Activated naive CD8-positive, alpha-beta T cell treated with anti-CD3 and anti-CD28 coated beads, Interleukin-2, amount 10 ng/mL, durations not matched to agents 7 days and 5 days (primary cell): ENCODE measurements around the gene RCOR2. TPM values are rescaled to one million over a fixed set of nuclear protein-coding genes. Genes with fewer than 3 reads are reported as not detected.

Experiments used
- ATAC-seq: fragments of 150-1000 bp; cut with Tn5 transposase; one replicate; pipeline ENCODE4 v1.10.0; 2021; ENCODE audit warnings: low read depth, moderate library complexity
- POLR2A ChIA-PET: fragments of 350-600 bp; sonication (Branson Sonifier 250); formaldehyde crosslinking; loops from one replicate; lab custom pipeline; 2021; ENCODE audit warnings: antibody characterized with exemption; lab: Charles Lee
- DNase-seq: peaks from one replicate; pipeline ENCODE4 v3.0.0; 2021
- H3K27ac Mint-ChIP-seq: one replicate; pipeline ENCODE4 v1.8.0; 2022; ENCODE audit warnings: mild to moderate bottlenecking, mixed read lengths
- H3K27me3 Mint-ChIP-seq: one replicate; pipeline ENCODE4 v1.8.0; 2022; ENCODE audit warnings: mild to moderate bottlenecking, moderate library complexity, mixed read lengths
- H3K36me3 Mint-ChIP-seq: one replicate; pipeline ENCODE4 v1.8.0; 2021; ENCODE audit warnings: mild to moderate bottlenecking, mixed read lengths
- H3K4me1 Mint-ChIP-seq: one replicate; pipeline ENCODE4 v1.8.0; 2021; ENCODE audit warnings: mixed read lengths
- H3K4me3 Mint-ChIP-seq: one replicate; pipeline ENCODE4 v1.8.0; 2022; ENCODE audit warnings: mild to moderate bottlenecking, moderate library complexity, mixed read lengths
- H3K9me3 Mint-ChIP-seq: one replicate; pipeline ENCODE4 v1.8.0; 2021; ENCODE audit warnings: mixed read lengths
- total RNA-seq, 2 experiments: library from RNA; stranded (reverse); gene quantifications; one replicate each; pipeline ENCODE4 v1.2.3, GENCODE V29; 2021

The RCOR2 gene
- total RNA-seq, 2 experiments from 2014 or later: 0.58 to 0.74 TPM

DNA sequence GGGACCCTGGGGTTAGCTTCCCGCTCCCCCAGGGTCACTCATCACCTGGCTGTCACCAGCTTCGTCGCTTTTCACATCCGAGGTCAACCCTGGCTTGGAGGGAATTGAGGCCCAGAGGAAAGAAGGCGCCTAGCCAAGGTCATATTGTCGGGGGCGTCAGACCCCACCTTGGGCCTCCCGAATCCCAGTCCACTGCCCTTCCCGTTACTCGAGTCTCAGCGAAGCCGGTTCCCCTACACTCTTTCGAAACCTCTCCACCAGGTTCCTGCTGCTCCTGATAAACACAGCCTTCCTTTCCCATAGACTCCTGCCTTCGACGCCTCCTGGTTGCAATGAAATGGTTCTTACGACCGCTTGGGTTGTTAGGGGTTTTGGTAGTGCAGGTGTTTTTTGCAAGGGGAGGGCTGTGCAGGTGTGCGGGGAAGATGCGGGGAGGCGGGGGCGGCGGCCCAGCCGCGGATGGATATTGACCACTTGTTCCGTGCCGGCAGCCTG, 22.5 kb upstream of the RCOR2 start:
- Mint-ChIP-seq H3K4me3 (peak overlapping the region; percentile 90), H3K27me3 (no peaks in the 10 kb centered on the region), H3K36me3 (peaks cover 6% of the 10 kb centered on the region), H3K4me1 (peaks cover 23% of the 10 kb centered on the region), H3K27ac (peak overlapping the region; percentile 88), H3K9me3 (no peaks in the 10 kb centered on the region)
- DNase-seq (no peak), ATAC-seq (no peak)
- POLR2A ChIA-PET: interaction anchor here (1.1 to 1.4 kb wide), 2 partner anchors 35 to 100 kb away, joined by 5 read pairs; partner anchors contain the start of genes COX8A and MARK2

DNA sequence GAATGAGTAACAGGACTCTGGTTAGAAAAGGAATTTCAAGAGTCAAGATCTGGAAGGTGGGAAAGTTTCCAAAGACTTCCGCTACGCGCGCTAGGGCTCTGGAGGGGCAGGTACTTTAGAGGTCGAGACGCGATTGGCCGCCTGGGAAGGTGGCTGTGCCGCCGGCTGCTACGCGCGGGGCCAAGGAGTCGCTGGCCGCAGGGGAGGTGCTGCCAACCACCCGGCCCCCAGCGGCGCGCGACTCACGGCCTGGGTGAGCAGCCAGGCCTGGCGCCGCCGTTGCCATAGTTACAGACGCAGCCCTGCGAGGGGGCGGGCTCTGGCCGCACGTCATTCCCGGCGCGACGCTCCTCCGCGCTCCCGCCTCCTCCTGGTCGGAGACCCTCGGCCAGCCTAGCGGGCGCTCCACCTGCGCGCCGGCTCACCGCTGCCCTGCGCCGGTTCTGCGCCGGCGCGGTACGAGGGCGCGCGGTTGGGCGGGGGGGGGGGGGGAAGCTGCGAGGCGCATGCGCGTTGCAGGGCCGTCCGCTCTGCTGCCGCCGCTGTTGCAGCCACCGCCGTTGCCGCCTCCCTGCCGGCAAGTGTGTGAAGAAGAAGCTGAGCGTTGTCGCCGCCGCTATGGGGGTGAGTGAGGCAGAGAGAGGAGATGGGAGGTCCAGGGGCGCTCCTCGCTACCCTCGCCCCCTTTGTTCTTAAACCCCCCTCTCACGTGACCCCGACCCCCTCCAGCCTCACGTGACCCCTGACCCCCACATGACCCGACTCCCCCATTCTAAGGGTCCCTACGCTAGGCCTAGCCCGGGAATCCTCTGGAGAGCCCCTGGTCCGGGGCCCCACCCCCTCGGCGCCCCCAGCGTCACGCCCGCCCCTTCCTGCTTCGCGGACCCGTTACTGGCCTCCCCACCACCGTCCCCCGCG, 21.8 kb upstream of the RCOR2 start, which contains the start of gene NAA40:
TSS of gene NAA40 (plus strand) at position 524 of the 918 bp plus-strand sequence. CDS start at position 619, 95 bp downstream.
- DNase-seq (peak; percentile 94), ATAC-seq (peak; percentile 93)
- H3K27ac Mint-ChIP-seq: peak within 1 kb of the TSS; percentile 88
- H3K27me3 Mint-ChIP-seq: no peaks in the 10 kb centered on the region
- POLR2A ChIA-PET: interaction anchor here (0.6 to 1.4 kb wide), 3 partner anchors 36 to 433 kb away, joined by 3 to 5 read pairs (median 5); partner anchors contain the start of genes COX8A and MARK2
- peak within 1 kb of the TSS; percentile 90 for H3K4me3 Mint-ChIP-seq
- H3K36me3 Mint-ChIP-seq: peaks cover 6% of the 10 kb centered on the region
- H3K9me3 Mint-ChIP-seq: no peaks in the 10 kb centered on the region
- peaks cover 22% of the 10 kb centered on the region for H3K4me1 Mint-ChIP-seq

GRCh38 chr11:63937713-63938478, 20.9 kb upstream of the RCOR2 start:
- POLR2A ChIA-PET: interaction anchor here (0.6 to 1.4 kb wide), 3 partner anchors 36 to 434 kb away, joined by 3 to 5 read pairs (median 5); partner anchors contain the start of genes COX8A and MARK2
- Mint-ChIP-seq H3K4me1 (peaks cover 20% of the 10 kb centered on the region), H3K27ac (peak overlapping the region; percentile 80), H3K4me3 (peak overlapping the region; percentile 90), H3K36me3 (peaks cover 6% of the 10 kb centered on the region), H3K9me3 (no peaks in the 10 kb centered on the region), H3K27me3 (no peaks in the 10 kb centered on the region)
- ATAC-seq (peak; percentile 20), DNase-seq (no peak)

DNA sequence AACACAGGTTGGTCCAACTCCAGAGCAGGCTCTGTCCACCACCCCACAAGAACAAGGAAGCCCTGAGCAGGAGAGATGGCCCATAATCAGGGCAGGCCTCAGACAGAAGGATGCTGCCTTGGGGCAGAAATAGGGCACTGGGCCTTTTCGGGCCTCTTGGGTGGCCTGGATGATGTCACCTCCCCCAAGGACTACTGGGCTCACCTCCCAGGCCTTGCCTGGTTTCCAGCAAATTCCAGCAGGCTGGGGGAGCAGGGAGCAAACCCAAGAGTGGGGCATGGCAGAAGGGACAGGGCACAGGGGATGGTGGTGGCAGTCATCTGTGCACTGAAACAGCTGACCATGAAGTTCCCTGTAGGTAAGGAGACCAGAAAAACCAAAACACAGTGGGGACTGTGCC, 16.5 kb upstream of the RCOR2 start:
- H3K4me1 Mint-ChIP-seq: peaks cover 6% of the 10 kb centered on the region
- H3K27me3 Mint-ChIP-seq: no peaks in the 10 kb centered on the region
- no peaks in the 10 kb centered on the region for H3K36me3 Mint-ChIP-seq
- no peak overlapping the region for H3K4me3 Mint-ChIP-seq
- no peaks in the 10 kb centered on the region for H3K9me3 Mint-ChIP-seq
- ATAC-seq (no peak), DNase-seq (no peak)
- no peak overlapping the region for H3K27ac Mint-ChIP-seq
- POLR2A ChIA-PET: no interaction called here

DNA sequence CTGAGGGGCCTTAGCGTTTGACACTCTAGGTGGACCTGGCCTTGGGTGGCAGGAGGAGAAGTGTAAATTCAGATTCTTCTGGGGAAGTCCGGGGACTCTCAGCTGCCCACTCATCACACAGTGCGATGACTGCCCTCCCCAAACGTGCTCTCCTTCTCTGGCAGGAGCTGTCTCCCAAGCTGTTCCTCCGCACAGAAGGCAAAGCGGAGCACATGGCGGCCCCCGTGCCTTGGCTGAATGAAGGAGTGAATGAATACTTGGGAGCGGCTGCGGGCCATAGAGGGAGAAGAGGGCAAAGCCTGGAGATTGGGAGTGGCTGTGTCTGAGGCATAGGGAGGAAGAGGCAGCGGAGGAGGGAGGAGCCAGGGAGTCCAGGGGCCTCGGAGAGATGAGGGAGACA, 14.9 kb upstream of the RCOR2 start:
- H3K27ac Mint-ChIP-seq: no peak overlapping the region
- H3K4me1 Mint-ChIP-seq: no peaks in the 10 kb centered on the region
- H3K4me3 Mint-ChIP-seq: no peak overlapping the region
- no peaks in the 10 kb centered on the region for H3K36me3 Mint-ChIP-seq
- POLR2A ChIA-PET: no interaction called here
- DNase-seq: no peak
- no peak for ATAC-seq
- H3K9me3 Mint-ChIP-seq: no peaks in the 10 kb centered on the region
- H3K27me3 Mint-ChIP-seq: peaks cover 2% of the 10 kb centered on the region

GRCh38 chr11:63931045-63931444, 14.1 kb upstream of the RCOR2 start:
- no peaks in the 10 kb centered on the region for H3K4me1 Mint-ChIP-seq
- DNase-seq (no peak), ATAC-seq (no peak)
- H3K27ac Mint-ChIP-seq: no peak overlapping the region
- no peaks in the 10 kb centered on the region for H3K9me3 Mint-ChIP-seq
- POLR2A ChIA-PET: no interaction called here
- H3K27me3 Mint-ChIP-seq: peaks cover 2% of the 10 kb centered on the region
- H3K4me3 Mint-ChIP-seq: no peak overlapping the region
- H3K36me3 Mint-ChIP-seq: no peaks in the 10 kb centered on the region

DNA sequence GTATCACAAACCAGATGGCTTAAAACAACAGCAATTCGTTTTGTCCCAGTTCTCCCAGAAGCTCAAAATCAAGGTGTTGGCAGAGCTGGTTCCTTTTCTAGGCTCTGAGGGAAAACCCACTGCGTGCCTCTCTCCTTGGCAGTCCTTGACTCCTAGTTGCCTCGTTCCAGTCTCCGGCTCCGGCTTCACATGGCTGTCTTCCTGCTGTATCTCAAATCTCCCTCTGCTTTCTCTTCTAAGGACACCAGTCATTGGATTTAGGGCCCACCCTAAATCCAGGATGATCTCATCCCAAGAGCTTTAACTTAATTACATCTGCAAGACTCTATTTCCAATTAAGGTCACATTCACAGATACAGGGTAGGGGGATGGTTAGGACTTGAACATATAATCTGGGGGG, 12.7 kb upstream of the RCOR2 start:
- Mint-ChIP-seq H3K36me3 (no peaks in the 10 kb centered on the region), H3K27ac (no peak overlapping the region), H3K4me3 (no peak overlapping the region), H3K27me3 (peaks cover 2% of the 10 kb centered on the region), H3K4me1 (no peaks in the 10 kb centered on the region), H3K9me3 (no peaks in the 10 kb centered on the region)
- POLR2A ChIA-PET: no interaction called here
- ATAC-seq: no peak
- DNase-seq: no peak

DNA sequence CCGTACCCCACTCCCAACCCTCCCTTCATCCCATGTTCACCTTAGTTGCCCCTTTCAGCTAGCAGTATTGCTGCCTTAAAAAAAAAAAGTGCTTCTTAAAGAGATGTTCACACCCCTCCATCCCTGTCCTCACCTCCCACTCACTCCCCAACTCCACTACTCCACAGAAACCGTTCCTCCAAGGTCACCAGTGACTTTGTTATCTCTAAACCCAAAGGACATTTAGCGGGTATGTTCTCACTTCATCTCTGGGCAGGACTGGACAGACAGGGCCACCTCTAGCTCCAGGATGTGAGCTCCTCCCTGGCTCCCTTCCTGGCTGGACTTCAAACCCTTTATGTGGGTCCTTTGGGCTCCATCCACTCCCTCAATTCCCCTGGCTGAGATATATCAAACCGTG, 6.4 kb upstream of the RCOR2 start:
- POLR2A ChIA-PET: no interaction called here
- no peak overlapping the region for H3K27ac Mint-ChIP-seq
- H3K9me3 Mint-ChIP-seq: no peaks in the 10 kb centered on the region
- H3K27me3 Mint-ChIP-seq: peaks cover 20% of the 10 kb centered on the region
- no peak overlapping the region for H3K4me3 Mint-ChIP-seq
- peaks cover 4% of the 10 kb centered on the region for H3K4me1 Mint-ChIP-seq
- DNase-seq: no peak
- ATAC-seq: no peak
- no peaks in the 10 kb centered on the region for H3K36me3 Mint-ChIP-seq

DNA sequence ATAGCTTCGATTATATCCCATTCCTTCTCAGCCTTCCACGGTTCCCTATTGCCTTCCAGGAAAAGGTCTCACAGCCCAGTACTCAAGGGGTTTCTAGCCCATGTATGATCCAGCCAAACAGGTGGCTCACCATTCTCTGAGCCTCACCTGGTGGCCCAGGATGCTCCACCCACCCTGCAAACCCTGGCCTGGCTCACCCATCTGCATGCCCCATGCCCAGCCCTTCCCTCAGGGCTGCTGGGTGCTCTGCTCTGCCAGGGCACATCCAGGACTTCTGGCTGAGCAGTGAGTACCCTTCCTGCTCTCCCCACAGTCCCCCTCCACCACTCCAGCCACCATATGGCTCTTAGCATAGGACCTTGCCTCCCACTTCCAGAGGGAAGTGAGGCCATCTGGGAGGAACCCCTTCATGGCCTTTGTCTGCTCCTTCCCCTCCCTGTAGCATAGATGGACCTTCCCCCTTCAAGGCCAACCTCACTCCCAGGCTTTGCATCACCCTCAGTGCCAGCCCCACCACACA, 5.8 kb upstream of the RCOR2 start:
- peaks cover 20% of the 10 kb centered on the region for H3K27me3 Mint-ChIP-seq
- no peaks in the 10 kb centered on the region for H3K9me3 Mint-ChIP-seq
- H3K27ac Mint-ChIP-seq: no peak overlapping the region
- no peak overlapping the region for H3K4me3 Mint-ChIP-seq
- no peaks in the 10 kb centered on the region for H3K36me3 Mint-ChIP-seq
- POLR2A ChIA-PET: no interaction called here
- no peak for DNase-seq
- ATAC-seq: no peak
- peaks cover 4% of the 10 kb centered on the region for H3K4me1 Mint-ChIP-seq

GRCh38 chr11:63920939-63921417, 4.0 kb upstream of the RCOR2 start:
- Mint-ChIP-seq H3K4me3 (no peak overlapping the region), H3K9me3 (no peaks in the 10 kb centered on the region), H3K27me3 (peaks cover 23% of the 10 kb centered on the region), H3K27ac (no peak overlapping the region), H3K4me1 (peaks cover 8% of the 10 kb centered on the region), H3K36me3 (no peaks in the 10 kb centered on the region)
- POLR2A ChIA-PET: no interaction called here
- no peak for ATAC-seq
- no peak for DNase-seq

GRCh38 chr11:63920126-63920938, 3.4 kb upstream of the RCOR2 start:
- H3K36me3 Mint-ChIP-seq: no peaks in the 10 kb centered on the region
- ATAC-seq: no peak
- DNase-seq: no peak
- no peak overlapping the region for H3K27ac Mint-ChIP-seq
- H3K27me3 Mint-ChIP-seq: peaks cover 23% of the 10 kb centered on the region
- H3K4me1 Mint-ChIP-seq: peaks cover 8% of the 10 kb centered on the region
- POLR2A ChIA-PET: no interaction called here
- no peak overlapping the region for H3K4me3 Mint-ChIP-seq
- H3K9me3 Mint-ChIP-seq: no peaks in the 10 kb centered on the region
